AG04450 (cell line): ENCODE measurements around the gene UBE2D2. TPM values are rescaled to one million over a fixed set of nuclear protein-coding genes. Genes with fewer than 3 reads are reported as not detected.
"Not testable (repeated sequence)": the region's sequence is repeated elsewhere in the genome, so short reads cannot be mapped to it uniquely, and the experiment has no call there.

ENCODE experiments used
- CTCF ChIA-PET: fragments of 300-600, 350-600 bp; formaldehyde crosslinking; extraction: SDS; loops from one replicate; lab custom pipeline; 2022; ENCODE audit warnings: antibody characterized with exemption, inconsistent platforms; lab: Charles Lee
- POLR2A ChIA-PET: fragments of 350-600 bp; formaldehyde crosslinking; extraction: SDS; loops from one replicate; lab custom pipeline; 2021; ENCODE audit warnings: antibody characterized with exemption, inconsistent platforms; lab: Yijun Ruan, JAX
- DNase-seq: peaks from one replicate; pipeline ENCODE4 v3.0.0-alpha.2; 2011; ENCODE audit warnings: low read depth, low spot score
- H3K27ac ChIP-seq: one replicate; pipeline ENCODE4 v1.5.1; 2012; ENCODE audit warnings: low read depth, low read length, control low read depth
- H3K27me3 ChIP-seq: one replicate; pipeline ENCODE4 v1.6.0; 2012; ENCODE audit warnings: low read length; ENCODE audit not compliant: control insufficient read depth, insufficient read depth
- H3K4me3 ChIP-seq: 2 replicates; pipeline ENCODE4 v1.5.1; 2011; ENCODE audit warnings: mild to moderate bottlenecking, low read depth, low read length, control low read depth
- H3K9me3 ChIP-seq: 2 replicates; pipeline ENCODE4 v1.5.1; 2012; ENCODE audit warnings: low read length; ENCODE audit not compliant: control insufficient read depth, insufficient read depth
- polyA plus RNA-seq: library from polyadenylated mRNA; depleted of rRNA; stranded (reverse); fragments of >200 nt; gene quantifications from 2 replicates; pipeline ENCODE4 v1.2.3, GENCODE V29; 2011
- TF ChIP-seq, protein P1 (sequence below): IDR thresholded peaks from 2 replicates; pipeline ENCODE4 v1.5.1; 2011; ENCODE audit warnings: low read depth, low read length, control low read depth, inconsistent platforms

The UBE2D2 gene
- polyA plus RNA-seq, 1 experiment: 60.9 TPM

- H3K27me3 ChIP-seq: peaks cover 2% of the 10 kb centered on the region
- TF ChIP-seq, protein P1, sequence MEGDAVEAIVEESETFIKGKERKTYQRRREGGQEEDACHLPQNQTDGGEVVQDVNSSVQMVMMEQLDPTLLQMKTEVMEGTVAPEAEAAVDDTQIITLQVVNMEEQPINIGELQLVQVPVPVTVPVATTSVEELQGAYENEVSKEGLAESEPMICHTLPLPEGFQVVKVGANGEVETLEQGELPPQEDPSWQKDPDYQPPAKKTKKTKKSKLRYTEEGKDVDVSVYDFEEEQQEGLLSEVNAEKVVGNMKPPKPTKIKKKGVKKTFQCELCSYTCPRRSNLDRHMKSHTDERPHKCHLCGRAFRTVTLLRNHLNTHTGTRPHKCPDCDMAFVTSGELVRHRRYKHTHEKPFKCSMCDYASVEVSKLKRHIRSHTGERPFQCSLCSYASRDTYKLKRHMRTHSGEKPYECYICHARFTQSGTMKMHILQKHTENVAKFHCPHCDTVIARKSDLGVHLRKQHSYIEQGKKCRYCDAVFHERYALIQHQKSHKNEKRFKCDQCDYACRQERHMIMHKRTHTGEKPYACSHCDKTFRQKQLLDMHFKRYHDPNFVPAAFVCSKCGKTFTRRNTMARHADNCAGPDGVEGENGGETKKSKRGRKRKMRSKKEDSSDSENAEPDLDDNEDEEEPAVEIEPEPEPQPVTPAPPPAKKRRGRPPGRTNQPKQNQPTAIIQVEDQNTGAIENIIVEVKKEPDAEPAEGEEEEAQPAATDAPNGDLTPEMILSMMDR: no peak
- no peak overlapping the region for H3K4me3 ChIP-seq
- no peaks in the 10 kb centered on the region for H3K9me3 ChIP-seq
- CTCF ChIA-PET: no interaction called here
- H3K27ac ChIP-seq: no peak overlapping the region
- DNase-seq: no peak
- POLR2A ChIA-PET: no interaction called here
These were observed 29.4 kb upstream of the UBE2D2 start for GRCh38 chr5:139531772-139532169.

- POLR2A ChIA-PET: no interaction called here
- Histone ChIP-seq H3K4me3 (no peak overlapping the region), H3K9me3 (no peaks in the 10 kb centered on the region), H3K27ac (no peak overlapping the region), H3K27me3 (no peaks in the 10 kb centered on the region)
- CTCF ChIA-PET: no interaction called here
- DNase-seq: no peak
- TF ChIP-seq, protein P1: no peak
These were observed 17.6 kb upstream of the UBE2D2 start for GRCh38 chr5:139543423-139543991.

DNA sequence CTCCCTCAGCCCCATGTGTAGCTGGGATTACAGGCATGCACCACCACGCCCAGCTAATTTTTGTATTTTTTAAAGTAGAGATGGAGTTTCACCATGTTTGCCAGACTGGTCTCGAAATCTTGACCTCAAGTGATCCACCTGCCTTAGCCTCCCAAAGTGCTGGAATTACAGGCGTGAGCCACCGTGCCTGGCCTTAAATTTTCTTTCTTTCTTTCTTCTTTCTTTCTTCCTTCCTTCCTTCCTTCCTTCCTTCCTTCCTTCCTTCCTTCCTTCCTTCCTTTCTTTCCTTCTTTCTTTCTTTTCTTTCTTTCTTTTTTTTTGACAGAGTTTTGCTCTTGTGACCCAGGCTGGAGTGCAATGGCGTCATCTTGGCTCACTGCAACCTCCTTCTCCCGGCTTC lies 14.5 kb upstream of the UBE2D2 start:
- H3K27me3 ChIP-seq, H3K27ac ChIP-seq, POLR2A ChIA-PET, H3K4me3 ChIP-seq, DNase-seq, H3K9me3 ChIP-seq: not testable (repeated sequence)
- CTCF ChIA-PET: interaction anchor here (0.6 kb wide), 1 partner anchor 10 kb away, joined by 4 read pairs; no protein-coding TSS in a partner anchor

DNA sequence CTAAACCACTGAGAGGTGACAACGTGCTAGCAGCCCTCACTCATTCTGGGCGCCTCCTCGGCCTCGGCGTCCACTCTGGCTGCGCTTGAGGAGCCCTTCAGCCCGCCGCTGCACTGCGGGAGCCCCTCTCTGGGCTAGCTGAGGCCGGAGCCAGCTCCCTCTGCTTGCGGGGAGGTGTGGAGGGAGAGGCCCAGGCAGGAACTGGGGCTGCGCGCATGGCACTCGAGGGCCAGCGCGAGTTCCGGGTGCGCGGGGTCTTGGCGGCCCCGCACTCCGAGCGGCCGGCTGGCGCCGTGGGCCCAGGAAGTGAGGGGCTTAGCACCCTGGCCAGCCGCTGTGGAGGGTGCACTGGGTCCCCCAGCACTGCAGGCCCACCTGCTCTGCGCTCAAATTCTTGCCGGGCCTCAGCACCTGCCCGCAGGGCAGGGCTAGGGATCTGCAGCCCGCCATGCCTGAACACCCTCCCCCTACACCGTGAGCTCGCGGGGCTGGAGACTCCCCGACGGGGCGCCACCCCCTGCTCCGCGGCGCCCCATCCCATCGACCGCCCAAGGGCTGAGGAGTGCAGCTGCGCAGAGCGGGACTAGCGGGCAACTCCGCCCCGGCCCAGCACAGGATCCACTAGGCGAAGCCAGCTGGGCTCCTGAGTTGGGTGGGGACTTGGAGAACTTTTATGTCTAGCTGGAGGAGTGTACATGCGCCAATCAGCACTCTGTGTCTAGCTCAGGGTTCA lies 11.8 kb upstream of the UBE2D2 start:
- TF ChIP-seq, protein P1: no peak
- ChIA-PET CTCF (no interaction called here), POLR2A (interaction anchor here (0.6 to 1.2 kb wide), 2 partner anchors 12 to 91 kb away, joined by 3 to 9 read pairs; partner anchors contain the start of gene UBE2D2)
- Histone ChIP-seq H3K27me3 (no peaks in the 10 kb centered on the region), H3K9me3 (peaks cover 8% of the 10 kb centered on the region), H3K4me3 (no peak overlapping the region), H3K27ac (no peak overlapping the region)
- DNase-seq: no peak

DNA sequence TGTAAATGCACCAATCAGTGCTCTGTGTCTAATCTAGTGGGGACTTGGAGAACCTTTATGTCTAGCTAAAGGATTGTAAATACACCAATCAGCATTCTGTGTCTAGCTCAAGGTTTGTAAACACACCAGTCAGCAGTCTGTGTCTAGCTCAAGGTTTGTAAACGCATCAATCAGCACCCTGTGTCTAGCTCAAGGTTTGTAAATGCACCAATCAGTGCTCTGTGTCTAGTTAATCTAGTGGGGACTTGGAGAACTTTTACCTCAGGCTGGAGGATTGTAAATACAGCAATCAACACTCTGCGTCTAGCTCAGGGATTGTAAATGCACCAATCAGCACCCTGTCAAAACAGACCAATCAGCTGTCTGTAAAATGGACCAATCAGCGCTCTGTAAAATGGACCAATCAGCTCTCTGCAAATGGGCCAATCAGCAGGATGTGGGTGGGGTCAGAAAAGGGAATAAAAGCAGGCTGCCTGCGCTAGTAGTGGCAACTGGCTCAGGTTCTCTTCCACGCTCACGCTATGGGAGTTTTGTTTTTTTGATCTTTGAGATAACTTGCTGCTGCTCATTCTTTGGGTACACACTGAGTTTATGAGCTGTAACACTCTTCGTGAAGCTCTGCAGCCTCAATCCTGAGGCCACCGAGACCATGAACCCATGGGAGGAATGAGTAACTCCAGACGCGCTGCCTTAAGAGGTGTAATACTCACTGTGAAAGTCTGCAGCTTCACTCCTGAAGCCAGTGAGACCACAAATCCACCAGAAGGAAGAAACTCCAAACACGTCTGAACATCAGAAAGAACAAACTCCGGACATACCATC lies 10.9 kb upstream of the UBE2D2 start:
- H3K27me3 ChIP-seq, H3K4me3 ChIP-seq, H3K9me3 ChIP-seq, H3K27ac ChIP-seq, CTCF ChIA-PET, DNase-seq: not testable (repeated sequence)
- POLR2A ChIA-PET: interaction anchor here (1.2 kb wide), 1 partner anchor 11 kb away, joined by 3 read pairs; the partner anchor contains the start of gene UBE2D2
